NCI-H1048 (cell line): ENCODE data around the gene KCNQ1.
"Not testable (repeated sequence)": the region's sequence is repeated elsewhere in the genome, so short reads cannot be mapped to it uniquely, and the experiment has no call there.

ENCODE experiments used
- DNase-seq: peaks from one replicate; lab custom pipeline; 2025; lab: John Stamatoyannopoulos, UW

KCNQ1 gene

DNA sequence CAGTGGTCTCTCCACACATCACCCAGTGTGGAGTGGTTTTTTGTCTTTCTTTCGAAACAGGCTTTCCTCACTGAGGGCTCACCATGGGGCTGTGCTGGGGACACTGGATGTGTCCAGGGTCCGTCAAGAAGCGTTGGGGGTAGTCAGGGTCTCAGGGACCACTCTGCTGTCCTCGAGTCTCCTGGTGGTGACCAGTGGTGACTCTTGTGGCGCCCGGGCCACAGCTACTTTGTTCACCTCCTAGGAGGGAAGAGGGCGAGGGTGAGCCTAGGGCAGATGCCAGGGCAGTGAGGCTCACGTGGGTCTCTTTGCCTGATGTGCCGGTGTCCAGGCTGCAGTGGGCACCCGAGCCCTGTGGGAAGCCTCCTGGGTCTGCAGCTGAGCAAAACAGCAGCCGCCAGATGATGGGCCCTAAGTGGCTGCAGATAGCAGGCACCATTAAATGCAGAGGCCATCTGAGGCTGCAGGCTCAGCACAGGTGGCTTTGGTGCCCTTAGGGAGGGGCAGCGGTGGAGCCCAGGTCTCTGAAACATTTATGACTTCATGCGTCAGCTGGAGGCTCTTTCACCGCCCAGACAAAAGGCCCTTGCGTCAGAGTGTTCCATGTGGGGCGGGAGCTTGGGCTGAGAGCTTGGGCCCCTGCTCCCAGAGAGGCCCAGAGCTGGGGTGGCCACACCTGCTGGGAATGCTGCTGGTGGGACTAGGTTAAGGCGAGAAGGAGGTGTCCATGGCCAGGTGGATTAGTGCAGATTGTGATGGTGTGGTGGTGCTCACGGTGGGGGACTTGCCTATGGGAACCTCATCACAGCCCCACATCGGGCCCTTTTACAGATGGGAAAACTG, 29.5 kb downstream of the KCNQ1 start:
- no peak for DNase-seq

GRCh38 chr11:2475136-2475918, 30.5 kb downstream of the KCNQ1 start:
- no peak for DNase-seq

GRCh38 chr11:2477254-2477653, 32.4 kb downstream of the KCNQ1 start:
- DNase-seq, result no peak

DNA sequence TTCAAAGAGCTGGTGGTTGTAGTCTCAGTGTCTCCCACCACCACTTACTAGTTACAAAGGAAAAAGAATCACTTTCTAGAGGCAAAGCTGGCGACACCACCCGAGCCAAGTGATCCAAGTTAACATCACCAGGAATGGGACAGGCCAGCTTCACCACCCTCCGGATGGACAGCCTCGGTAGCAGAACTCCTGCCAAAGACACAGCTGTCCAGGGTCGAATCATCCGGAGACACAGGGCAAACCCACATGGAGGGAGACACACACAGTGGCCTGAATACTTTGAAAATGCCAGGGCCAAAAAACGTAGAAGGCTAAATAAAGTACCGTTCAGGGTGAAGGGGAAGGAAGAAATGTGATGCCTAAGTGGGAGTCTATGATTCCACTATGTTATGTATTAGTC, 33.1 kb downstream of the KCNQ1 start:
- no peak for DNase-seq

DNA sequence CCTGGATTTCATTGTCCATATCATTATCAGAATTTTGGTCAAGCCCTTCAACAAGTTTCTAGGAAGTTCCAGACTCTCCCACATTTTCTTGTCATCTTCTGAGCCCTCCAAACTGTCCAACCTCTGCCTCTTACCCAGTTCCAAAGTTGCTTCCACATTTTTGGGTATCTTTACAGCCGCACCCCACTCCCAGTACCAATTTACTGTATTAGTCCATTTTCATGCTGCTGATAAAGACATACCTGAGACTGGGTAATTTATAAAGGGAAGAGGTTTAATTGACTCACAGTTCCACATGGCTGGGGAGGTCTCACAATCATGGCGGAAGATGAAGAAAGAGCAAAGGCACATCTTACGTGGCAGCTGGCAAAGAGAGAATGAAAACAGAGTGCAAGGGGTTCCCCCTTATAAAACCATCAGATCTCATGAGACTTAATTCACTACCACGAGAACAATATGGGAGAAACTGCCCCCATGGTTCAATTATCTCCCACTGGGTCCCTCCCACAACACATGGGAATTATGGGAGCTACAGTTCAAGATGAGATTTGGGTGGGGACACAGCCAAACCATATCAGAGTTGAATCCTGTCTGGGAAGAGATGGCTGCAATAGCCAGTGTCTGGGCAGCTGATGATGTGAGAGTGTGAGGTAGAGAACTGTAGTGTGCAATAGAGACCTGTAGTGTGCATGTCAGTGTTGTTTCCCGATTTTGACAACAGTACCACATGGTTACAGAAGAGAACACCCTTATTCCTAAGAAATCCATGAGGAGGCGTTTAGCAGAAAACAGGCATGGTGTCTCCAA, 35.5 kb downstream of the KCNQ1 start:
- DNase-seq, result not testable (repeated sequence)

GRCh38 chr11:2480874-2481220, 36.0 kb downstream of the KCNQ1 start:
- DNase-seq, result no peak

- no peak for DNase-seq
Measured at GRCh38 chr11:2481253-2481652, 36.4 kb downstream of the KCNQ1 start.

- no peak for DNase-seq
Measured at GRCh38 chr11:2482204-2482603, 37.4 kb downstream of the KCNQ1 start.

DNA sequence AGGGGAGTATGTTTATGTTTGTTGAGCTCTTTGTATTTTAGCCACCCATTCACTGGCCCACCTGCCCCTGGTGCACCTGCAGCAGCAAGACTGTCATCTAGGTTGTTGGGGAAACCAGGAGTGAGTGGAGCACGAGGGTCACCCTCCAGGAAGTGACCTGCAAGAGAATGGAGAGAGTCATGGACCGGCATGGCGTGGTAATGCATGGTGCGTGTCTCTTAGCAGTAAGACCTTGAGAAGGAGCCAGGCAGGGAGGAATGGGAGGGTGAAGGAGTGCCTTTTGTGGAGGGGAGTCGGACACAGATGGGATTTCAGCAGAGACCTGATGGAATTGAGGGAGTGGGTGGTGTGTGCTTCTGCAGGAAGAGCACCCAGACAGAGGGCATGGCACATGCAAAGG, 37.9 kb downstream of the KCNQ1 start:
- no peak for DNase-seq

DNA sequence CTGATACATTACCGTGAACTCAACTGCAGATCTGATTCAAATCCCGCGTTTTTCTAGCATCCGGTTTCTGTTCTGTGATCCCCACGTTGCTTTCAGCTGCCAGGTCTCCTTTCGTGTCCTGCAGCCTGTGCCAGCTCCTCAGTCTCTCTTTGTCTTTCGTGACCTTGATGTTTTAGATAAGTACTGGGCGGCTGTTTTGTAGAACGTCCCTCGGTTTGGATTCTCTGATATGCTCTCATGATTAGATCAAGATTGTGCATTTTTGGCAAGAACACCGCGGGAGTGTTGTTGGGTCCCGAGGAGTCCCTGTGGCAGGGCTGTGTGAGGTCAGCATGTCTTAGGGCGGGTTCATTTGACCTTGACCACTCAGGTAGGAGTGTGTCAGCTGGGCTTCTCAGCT, 38.6 kb downstream of the KCNQ1 start:
- DNase-seq, result no peak

GRCh38 chr11:2484576-2485125, 39.8 kb downstream of the KCNQ1 start:
- DNase-seq, result no peak

DNA sequence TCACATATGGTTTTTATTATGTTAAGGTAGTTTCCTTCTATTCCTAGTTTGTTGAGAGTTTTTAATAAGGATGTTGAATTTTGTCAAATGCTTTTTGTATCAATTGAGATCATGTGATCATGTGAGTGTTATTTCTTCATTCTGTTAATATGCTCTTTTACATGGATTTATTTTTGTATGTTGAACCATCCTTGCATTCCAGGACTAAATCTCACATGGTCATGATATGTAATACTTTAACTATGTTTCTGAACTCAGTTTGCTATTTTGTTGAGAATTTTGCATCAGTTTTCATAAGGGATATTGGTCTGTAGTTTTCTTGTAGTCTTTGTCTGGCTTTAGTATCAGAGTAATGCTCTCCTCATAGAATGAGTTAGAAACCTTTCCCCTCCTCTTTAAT, 43.2 kb downstream of the KCNQ1 start:
- DNase-seq, result no peak

DNA sequence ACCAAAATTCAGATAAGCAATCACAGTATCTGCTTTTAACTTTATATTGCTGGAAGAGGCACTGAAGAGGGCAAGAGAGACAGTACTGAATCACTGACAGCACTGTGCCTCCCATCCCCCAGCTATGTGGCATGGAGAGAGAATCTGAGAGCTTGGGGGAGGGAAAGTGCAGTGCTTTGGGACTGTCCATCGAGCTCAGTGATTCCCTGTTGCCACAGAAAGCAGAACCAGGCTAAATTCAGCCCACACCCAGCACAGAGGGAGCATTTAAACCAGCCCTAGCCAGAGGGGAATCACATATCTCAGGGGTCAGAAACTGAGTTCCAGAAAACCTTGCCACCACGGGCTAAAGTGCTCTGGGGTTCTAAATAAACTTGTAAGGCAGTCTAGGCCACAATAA, 44.3 kb downstream of the KCNQ1 start:
- no peak for DNase-seq

DNA sequence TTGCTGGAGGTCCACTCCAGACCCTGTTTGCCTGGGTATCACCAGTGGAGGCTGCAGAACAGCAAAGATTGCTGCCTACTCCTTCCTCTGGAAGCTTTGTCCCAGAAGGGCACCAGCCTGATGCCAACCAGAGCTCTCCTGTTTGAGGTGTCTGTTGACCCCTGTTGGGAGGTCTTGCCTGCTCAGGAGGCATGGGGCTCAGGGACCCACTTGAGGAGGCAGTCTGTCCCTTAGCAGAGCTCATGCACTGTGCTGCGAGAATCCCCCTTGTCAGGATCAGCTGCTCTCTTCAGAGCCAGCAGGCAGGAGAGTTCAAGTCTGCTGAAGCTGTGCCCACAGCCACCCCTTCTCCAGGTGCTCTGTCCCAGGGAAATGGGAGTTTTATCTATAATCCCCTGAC, 53.1 kb downstream of the KCNQ1 start:
- not testable (repeated sequence) for DNase-seq

DNA sequence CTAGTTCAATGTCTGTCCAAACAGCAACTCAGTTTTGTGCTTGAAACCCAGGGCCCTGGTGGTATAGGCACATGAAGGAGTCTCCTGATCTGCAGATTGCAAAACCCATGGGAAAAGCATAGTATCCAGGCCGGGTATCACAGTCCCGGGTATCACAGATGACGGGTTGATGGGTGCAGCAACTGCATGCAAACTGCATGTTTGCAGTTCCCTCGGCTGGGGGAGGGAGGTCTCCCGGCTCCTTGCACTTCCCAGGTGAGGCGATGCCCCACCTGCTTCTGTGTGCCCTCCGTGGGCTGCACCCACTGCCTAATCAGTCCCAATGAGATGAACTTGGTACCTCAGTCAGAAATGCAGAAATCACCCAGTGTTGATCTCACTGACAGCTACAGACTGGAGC, 53.9 kb downstream of the KCNQ1 start:
- no peak for DNase-seq

GRCh38 chr11:2507212-2507901, 62.5 kb downstream of the KCNQ1 start:
- DNase-seq, result no peak

DNA sequence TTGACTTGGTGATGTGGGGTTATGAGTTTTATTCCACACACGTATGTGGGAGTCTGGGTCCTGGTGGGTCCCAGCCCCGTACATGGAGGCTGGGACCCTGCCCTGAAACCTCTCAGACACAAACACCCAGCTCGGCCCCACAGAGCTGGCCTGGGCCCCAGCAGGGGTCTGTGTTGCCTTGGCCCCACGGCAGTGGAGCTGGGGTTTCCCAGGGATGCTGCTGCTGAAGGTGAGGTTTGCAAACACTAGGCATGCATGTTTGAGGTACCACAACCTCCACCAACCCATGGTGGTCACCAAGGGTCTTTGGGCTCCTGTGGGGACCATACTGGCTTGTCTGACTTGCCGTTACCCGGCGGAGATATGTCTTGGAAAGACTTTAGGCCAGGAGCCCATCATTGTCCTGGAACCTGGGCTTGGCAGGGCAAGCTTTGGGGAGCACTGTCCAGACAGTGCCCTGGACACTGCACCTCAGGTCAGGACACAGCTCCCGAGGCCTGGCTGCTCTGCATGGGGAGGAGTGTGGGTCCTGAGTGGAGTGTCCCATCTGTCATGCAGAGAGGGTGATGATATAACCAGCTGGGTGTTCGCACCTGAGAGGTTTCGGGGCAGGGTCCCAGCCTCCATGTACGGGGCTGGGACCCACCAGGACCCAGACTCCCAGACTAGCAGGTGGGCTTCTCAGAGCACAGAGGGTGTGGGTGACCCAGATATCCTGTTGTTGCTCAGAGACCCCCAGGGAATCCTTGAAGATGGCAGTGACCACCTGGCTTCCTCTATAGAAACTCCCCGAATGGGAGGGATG, 63.3 kb downstream of the KCNQ1 start:
- no peak for DNase-seq

DNA sequence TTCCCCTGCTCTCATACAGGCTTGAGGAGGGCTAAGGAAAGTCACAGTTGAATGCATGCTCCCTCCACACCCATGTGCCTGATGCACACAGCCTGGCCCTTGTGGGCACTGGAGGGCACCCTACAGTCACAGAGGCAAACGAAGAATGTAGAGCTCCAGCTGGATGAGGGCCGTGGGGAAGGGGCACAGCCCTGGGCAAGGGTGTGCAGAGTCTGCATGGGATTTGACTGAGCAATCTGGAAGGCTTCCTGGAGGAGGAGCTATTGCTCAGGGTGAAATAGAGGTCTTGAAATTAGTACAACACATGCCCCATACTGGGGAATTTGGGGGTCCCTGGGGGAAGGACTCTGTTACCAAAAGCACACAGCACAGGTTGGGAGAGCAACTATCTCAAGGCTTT, 64.0 kb downstream of the KCNQ1 start:
- no peak for DNase-seq

- no peak for DNase-seq
Measured at GRCh38 chr11:2509481-2510001, 64.7 kb downstream of the KCNQ1 start.

DNA sequence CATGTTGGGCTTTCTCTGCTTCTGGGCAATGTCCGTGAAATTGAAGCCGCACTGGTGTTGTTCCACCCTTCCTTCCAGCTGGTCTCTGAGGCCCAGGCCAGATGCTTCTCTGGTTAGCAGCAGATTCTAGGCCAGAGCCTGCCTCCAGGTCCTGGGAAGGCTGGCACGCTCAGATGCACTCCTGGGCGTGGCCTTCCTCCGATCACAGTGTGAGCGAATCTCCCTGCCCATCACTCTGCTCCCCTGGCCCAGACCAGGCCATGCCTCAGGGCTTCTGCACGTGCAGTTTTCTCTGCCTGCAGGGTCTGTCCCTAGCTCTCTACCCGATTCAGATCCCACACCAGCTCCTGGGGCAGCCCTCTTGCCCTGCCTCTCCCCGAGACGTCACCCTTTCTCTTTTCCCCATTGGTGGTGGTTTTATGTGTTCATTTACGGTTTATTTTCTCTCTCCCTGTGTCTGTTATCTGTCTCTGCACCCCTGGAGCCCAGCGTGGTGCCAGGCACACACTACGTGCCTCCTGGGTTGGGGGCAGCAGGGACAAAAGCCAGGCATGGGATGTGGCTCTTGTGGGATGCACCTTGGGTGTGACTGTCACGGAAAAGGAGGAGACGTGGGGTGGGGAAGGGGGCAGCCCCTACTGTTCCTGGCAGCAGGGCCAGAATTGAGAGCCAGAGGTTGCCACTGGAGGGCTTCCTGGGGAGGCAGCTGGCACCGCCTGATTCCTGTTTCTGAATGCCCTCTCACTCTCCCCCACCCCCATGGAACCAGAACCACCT, 66.0 kb downstream of the KCNQ1 start:
- DNase-seq, result no peak
